ENCODE results near the gene SMIM45.

The SMIM45 gene

DNA sequence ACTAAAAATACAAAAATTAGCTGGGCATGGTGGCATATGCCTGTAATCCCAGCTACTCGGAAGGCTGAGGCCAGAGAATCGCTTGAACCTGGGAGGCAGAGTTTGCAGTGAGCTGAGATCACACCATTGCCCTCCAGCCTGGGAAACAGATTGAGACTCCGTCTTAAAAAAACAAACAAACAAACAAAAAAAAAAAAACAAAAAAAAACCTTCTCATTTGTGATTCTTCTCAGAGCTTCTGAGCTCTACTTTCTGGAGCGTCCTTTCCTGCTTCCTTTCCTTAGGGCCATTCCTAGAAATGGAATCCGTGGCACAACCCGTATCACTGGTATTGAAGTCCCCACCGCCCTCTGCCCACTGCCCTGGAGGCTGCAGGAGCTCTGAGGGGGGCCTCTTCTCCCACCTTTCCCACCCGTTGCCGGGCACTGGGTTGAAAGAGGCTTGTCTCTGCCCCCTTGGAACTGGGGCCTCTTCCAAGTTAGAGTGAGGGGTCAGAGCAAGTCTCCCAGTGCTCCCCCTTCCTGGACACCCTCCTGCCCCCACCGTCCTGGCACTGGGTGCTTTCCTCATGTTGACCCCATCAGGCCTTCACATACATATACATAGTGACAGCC is 35.1 kb upstream of the SMIM45 start:
- H3K36me3 ChIP-seq = no peaks in the 10 kb centered on the region
- no peaks in the 10 kb centered on the region for H3K9me3 ChIP-seq
- intact Hi-C loops (cut with DNase I) = no loop called here
- H3K4me3 ChIP-seq = no peak overlapping the region
- peaks cover 20 to 86% (median 31%) of the 10 kb centered on the region in 4 donors for H3K27me3 ChIP-seq
- DNase-seq = no peak
- no peak overlapping the region for H3K27ac ChIP-seq
- WGBS, 2 donors = 59 to 68% methylated on average over 9 to 10 of the region's 10 CpGs
- H3K4me1 ChIP-seq = peaks cover 26 to 52% (median 35%) of the 10 kb centered on the region in 3 donors
- no peak for TF ChIP-seq POLR2A (IDR thresholded peaks at IDR 0.05)
- TF ChIP-seq, protein P1, sequence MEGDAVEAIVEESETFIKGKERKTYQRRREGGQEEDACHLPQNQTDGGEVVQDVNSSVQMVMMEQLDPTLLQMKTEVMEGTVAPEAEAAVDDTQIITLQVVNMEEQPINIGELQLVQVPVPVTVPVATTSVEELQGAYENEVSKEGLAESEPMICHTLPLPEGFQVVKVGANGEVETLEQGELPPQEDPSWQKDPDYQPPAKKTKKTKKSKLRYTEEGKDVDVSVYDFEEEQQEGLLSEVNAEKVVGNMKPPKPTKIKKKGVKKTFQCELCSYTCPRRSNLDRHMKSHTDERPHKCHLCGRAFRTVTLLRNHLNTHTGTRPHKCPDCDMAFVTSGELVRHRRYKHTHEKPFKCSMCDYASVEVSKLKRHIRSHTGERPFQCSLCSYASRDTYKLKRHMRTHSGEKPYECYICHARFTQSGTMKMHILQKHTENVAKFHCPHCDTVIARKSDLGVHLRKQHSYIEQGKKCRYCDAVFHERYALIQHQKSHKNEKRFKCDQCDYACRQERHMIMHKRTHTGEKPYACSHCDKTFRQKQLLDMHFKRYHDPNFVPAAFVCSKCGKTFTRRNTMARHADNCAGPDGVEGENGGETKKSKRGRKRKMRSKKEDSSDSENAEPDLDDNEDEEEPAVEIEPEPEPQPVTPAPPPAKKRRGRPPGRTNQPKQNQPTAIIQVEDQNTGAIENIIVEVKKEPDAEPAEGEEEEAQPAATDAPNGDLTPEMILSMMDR (IDR thresholded peaks at IDR 0.05) = no peak

DNA sequence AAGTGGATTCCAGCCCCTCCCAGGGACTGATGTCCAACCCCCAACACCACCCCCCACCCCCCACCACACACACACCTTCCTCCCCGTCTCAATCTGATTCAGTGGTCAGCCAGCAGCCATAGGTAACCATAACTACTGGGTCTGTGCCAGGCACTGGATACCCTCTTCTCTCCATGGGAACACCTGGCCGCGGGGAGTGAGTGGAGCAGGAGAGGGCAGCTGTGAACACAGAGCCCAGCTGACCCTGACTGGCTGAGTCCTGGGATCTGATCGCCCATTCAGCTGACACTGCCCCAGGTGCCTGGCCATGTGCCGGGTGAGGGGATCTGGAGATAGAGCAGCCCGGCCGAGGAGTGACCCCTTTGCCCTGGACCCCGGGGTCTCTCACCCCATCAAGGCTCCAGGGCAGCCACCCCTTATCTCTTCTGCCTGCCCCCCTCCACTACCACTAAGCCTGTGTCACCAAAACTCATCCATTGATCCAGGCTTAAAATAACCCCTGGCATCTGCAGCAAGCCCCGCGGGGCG is 34.5 kb upstream of the SMIM45 start:
- peaks cover 16 to 80% (median 26%) of the 10 kb centered on the region in 4 donors for H3K27me3 ChIP-seq
- H3K9me3 ChIP-seq = no peaks in the 10 kb centered on the region
- H3K27ac ChIP-seq = no peak overlapping the region
- peaks cover 26 to 52% (median 35%) of the 10 kb centered on the region in 3 donors for H3K4me1 ChIP-seq
- intact Hi-C loops (cut with DNase I) = no loop called here
- no peak for DNase-seq
- 58 to 82% methylated on average over 2 to 7 of the region's 11 CpGs for WGBS, 2 donors
- H3K4me3 ChIP-seq = no peak overlapping the region
- no peaks in the 10 kb centered on the region for H3K36me3 ChIP-seq
- TF ChIP-seq, protein P1 (IDR thresholded peaks at IDR 0.05) = no peak
- no peak for TF ChIP-seq POLR2A (IDR thresholded peaks at IDR 0.05)

DNA sequence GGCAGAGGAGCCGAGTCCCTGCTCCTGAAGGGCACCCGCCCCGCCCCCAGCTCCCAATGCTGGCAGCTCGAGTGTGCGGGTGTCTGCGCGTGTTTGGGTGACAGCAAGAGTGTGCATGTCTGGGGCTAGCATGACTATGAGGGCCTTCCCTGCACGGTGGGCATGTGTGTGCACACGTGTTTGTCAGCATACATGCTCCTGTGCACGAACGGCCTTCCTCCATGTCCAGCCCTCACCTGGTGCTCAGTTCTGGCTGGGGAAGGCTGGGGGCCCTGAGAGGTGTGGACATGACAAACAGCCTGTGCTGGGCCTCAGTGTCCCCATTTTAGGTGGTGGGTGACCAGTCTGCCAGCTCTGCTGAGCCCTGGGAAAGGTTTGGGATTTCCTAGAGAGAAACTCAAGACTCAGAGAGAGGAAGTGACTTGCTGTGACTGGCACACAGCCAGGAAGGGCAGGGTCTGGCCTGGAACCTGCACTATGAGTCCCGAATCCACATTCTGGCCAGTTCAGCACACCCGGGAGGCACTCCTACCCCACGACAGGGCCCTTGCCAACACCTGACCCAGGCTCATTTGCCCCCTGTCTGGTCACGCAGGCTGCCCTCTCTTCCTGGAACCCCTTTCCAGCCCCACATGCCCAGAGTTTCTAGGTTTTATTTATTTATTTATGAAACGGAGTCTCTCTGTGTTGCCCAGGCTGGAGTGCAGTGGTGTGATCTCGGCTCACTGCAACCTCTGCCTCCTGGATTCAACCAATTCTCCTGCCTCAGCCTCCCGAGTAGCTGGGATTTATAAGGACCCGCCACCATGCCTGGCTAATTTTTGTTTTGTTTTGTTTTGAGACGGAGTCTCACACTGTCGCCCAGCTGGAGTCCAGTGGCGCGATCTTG is 33.8 kb upstream of the SMIM45 start:
- no peak overlapping the region for H3K4me3 ChIP-seq
- TF ChIP-seq, protein P1 (IDR thresholded peaks at IDR 0.05) = no peak
- no peak for TF ChIP-seq POLR2A (IDR thresholded peaks at IDR 0.05)
- no peak for DNase-seq
- H3K27ac ChIP-seq = no peak overlapping the region
- H3K36me3 ChIP-seq = no peaks in the 10 kb centered on the region
- peaks cover 11 to 73% (median 22%) of the 10 kb centered on the region in 4 donors for H3K27me3 ChIP-seq
- H3K4me1 ChIP-seq = peaks cover 26 to 52% (median 35%) of the 10 kb centered on the region in 3 donors
- intact Hi-C loops (cut with DNase I) = no loop called here
- WGBS, 2 donors = 58 to 62% methylated on average over 10 to 12 of the region's 23 CpGs
- no peaks in the 10 kb centered on the region for H3K9me3 ChIP-seq

DNA sequence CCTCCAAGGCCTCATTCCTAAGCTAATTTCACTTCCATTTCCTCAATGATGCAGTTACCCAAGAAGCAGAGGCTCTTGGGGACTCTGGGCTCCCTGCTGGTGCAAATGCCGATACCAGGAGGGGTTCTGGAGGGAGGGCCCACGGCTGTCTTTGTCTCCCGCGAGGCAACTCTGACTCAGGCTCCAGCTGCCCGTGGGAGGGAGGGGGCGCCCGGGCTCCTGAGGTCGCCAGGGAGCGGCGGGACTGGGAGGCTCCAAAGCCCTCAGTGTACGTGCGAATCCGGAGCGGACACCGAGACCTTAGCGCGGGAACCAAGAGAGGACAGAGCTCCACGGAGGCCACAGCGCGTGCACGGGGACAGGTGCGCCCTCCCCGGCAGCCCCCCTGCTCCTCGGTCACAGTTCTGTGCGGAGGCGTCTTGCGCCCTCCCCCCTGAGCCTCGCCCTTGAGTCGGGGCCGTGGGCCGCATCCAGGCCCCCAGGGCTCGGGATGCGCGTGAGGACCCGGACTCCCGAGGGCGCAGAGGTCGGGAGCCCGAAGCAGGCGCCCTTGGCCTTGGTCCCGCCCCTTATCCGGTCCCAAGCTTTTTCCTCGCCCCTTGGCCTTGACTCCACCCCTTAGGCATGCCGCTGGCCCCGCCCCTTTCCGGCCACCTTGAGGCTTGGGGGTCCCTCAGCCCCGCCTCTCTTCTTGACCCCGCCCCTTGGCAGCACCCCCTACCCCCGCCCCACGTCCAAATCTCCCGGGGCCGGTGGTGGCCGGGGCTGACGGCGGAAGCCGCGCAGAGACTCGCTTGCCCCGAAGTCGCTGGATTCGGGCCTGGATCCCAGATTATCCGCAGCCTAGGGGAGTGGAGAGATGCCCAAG is 32.4 kb upstream of the SMIM45 start:
- intact Hi-C loops (cut with DNase I) = no loop called here
- Histone ChIP-seq H3K36me3 (no peaks in the 10 kb centered on the region), H3K27ac (peak overlapping the region in 3 of 4 donors; percentile 1 to 40 (median 13)), H3K4me3 (peak overlapping the region; percentile 24 to 68 (median 51)), H3K4me1 (peaks cover 25 to 42% (median 26%) of the 10 kb centered on the region in 3 donors), H3K27me3 (peaks cover 4 to 58% (median 14%) of the 10 kb centered on the region in 4 donors), H3K9me3 (no peaks in the 10 kb centered on the region)
- TF ChIP-seq POLR2A (IDR thresholded peaks at IDR 0.05) = peak in 1 of 4 donors; percentile 45
- TF ChIP-seq, protein P1 (IDR thresholded peaks at IDR 0.05) = no peak
- DNase-seq = no peak
- 0% methylated on average over 1 of the region's 62 CpGs; no CpG with 5 or more reads in 1 of the 2 donors for WGBS, 2 donors

Data from esophagus squamous epithelium (tissue), 5 donors.